GM21576 (cell line): ENCODE results near the gene KRTAP12-4.
"Not testable (repeated sequence)": the region's sequence is repeated elsewhere in the genome, so short reads cannot be mapped to it uniquely, and the experiment has no call there.

Experiments
- ATAC-seq: cut with Tn5 transposase; IDR thresholded peaks from one replicate; pipeline ENCODE4 v1.9.1; 2021; ENCODE audit warnings: mild to moderate bottlenecking, moderate library complexity; ENCODE audit not compliant: unreplicated experiment

The KRTAP12-4 gene, protein sequence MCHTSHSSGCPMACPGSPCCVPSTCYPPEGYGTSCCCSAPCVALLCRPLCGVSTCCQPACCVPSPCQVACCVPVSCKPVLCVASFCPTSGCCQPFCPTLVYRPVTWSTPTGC

GRCh38 chr21:44654576-44655175 is at the start of gene KRTAP12-4:
Gene KRTAP12-4 (minus strand): TSS chr21:44654659. CDS start chr21:44654614, 45 bp downstream.
- ATAC-seq: no peak

DNA sequence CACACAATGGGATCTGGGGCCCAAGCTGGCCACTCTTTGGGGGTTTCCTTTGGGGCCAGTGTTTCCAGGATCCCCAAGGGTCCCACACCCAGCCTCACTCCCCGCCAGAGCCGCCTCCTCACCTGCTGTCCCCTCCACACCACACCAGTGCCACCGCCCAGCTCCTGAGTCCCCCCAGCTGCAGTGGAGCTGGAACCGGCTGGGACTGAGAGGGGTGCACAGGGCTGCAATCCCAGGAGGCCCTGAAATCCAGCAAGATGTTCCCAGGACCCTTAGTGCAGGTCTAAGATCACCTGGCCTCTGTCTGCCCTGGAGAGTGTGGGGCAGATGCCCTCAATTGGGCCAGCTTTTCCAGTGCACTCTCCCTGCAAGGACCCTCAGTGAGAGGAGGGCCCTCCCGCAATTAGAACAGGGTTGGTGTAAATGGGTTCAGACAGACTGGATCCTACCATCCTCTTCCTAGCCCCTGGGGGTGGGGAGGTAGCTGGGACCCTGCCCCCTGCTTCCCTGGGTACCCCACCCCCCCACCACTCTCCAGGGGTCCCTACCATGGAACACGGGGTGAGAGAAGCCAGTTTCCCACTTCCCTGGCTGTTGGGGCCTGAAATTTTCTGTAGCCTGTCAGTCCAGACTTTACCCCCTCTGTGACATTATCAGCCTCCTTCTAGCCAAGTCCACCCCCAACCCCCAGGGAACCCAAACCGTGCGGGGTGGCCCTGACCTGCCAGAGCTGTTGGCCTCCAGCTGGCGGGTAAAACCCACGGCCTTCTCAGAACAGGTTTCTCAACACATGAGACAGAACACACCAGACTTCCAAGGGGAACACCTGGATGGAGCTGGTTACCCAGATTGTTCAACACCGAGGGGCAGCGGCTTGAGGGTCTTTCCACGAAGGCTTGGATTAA is 49.5 kb upstream of the KRTAP12-4 start:
- no peak for ATAC-seq

DNA sequence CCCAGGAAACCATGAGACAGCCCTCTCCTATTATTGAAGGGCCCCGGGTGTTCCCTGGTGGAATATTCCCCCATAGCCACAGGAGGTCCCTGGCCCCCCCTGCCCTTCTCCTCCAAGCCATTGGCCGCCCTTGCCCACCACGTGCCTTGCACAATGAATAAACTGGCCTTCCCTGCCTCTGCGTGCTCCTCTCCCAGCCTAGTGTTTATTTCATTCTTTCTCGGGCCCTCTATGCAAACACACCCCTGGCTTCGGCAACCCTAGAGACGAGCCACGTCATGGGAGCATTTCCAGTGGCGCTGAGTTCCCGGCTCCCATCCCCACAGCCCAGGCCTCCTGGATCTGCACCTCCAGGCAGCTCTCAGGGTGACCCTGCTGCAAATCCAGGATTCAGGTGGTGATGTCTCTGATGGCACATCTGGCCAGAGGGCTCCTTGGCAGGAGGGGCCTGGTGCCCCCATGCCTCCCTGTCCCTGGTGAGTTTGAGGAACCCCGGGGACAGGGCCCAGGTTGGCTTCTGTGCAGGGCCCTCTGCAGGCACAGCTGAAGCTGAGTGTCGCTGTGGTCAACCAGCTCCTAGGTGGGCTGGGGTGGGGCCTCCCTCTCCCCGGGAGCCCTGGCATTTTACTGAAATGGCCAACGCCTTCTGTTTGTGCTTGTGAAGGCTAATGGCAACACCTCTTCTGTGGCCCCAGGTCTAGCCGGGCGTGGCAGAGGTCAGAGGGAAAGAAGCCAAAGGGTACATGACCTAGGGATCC is 48.7 kb upstream of the KRTAP12-4 start:
- no peak for ATAC-seq

DNA sequence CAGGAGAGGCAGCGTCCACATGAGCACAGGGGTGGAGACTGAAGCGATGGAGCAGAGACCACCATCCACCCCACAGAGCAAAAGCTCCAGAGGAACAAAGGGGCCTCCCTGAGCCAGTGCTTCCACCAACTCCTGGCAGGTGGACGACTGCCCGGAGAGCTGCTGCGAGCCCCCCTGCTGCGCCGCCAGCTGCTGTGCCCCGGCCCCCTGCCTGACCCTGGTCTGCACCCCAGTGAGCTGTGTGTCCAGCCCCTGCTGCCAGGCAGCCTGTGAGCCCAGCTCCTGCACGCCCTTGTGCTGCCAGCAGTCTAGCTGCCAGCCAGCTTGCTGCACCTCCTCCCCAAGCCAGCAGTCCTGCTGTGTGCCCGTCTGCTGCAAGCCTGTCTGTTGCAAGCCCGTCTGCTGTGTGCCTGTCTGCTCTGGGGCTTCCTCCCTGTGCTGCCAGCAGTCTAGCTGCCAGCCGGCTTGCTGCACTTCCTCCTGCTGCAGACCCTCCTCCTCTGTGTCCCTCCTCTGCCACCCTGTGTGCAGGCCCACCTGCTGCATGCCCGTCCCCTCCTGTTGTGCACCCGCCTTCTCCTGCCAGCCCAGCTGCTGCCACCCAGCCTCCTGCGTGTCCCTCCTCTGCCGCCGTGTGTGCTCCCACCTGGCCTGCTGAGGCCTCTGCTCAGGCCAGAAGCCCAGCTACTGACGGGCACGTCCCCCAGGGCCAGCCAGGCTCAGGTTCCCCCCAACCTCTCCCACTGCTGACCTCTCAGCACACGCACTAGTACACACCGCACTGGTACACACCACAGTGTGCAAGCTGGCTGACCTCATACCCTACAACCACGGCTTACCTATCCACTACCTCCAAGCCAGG is 47.9 kb upstream of the KRTAP12-4 start:
- ATAC-seq: no peak

- ATAC-seq: no peak
Observed at GRCh38 chr21:44701541-44701940, 47.1 kb upstream of the KRTAP12-4 start.

DNA sequence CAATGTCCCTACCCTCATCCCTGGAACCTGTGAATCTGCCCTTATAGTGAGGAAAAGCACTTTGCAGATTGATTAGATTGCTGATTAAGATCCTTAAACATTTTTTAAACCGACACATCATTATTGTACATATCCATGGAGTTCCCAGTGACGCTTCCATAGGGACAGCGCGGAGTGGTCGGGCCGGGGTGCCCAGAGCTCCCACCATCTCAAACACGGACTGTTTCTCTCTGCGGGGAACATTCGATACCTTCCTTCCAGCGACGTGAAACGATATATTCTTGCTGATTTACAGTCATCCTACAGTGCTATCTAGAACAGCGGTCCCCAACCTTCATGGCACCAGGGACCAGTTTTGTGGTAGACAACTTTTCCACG is 46.6 kb upstream of the KRTAP12-4 start:
- ATAC-seq: no peak

DNA sequence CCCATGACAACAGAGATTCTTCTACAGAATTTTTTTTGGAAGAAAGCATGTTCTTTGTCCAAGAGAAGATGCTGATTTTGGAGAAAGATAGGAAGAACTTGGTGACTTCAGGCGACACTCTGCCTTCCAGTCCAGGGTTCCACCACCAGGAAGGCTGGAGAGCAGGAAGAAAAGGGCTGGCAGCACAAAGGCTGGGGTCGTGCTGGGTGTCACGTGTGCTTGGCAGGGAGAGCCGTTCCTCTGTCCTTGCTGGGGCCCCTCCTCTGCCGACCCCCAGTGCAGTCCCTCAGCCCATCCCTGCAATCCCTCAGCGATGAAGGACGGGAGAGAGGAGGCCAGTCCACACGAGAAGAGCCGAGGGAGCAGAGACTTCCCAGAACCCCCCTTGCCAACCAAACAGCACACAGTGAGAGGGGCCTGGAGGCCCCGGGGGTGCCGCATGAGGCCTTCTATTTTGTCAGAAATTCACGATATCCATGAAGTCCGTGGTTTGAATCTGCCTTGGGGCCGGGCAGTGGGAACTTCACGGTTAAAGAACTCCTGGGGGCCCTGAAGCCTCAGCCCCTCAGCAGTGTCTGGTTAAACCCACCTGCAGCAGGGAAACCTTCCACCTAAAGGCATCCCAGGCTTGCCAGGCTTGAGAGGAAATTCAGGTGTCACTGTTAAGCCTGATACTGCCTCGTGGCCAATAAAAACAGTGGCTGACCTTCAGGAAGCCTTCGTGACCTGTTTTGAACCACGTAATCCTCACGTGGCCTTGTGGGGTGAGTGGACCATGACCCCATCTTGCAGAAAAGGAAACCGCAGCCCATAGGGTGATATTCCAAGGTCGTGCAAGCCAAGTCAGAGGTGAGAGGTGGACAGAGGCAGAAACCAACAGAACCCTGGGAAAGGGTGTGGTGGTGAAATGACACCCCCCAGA is 45.9 kb upstream of the KRTAP12-4 start:
- ATAC-seq: no peak

GRCh38 chr21:44699502-44700001 is 45.1 kb upstream of the KRTAP12-4 start:
- no peak for ATAC-seq

DNA sequence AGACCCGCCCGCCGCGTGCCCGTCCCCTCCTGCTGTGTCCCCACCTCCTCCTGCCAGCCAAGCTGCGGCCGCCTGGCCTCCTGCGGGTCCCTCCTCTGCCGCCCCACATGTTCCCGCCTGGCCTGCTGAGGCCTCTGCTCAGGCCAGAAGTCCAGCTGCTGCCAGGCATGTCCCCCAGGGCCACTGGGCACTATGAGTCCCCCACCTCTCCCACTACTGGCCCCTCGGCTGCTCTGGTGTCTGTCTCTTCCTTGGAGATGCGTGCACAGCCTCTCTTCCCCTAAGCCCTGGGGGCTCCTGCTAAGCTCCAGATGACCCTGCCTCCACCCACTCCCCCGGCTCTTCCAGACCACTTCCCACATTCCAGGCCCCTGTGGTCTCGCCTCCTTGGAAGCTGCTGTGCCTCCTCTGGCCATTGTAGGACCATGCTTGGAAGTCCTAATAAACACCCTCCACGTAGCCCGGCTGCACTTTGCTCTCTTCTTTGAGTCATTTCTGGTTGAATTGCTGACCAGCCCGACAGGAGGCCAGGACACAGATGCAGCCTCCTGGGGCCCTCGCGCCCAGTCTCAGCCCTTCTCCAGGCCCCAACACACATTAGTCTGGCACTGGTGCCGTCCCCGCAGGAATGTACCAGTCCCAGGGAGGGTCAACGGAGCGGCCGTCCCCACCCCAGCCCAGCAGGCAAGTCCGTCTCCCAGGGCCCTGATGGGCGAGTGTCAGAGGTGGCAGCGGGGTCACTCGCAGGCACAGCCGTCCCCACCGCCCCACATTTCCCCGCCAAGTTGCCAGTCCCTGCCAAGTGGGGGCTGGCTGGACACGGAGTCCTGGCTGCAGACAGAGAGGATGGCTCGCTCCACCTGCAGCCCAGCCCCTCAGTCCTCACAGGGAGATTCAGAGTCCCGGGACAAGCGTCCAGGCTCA is 43.6 kb upstream of the KRTAP12-4 start:
- ATAC-seq: no peak

DNA sequence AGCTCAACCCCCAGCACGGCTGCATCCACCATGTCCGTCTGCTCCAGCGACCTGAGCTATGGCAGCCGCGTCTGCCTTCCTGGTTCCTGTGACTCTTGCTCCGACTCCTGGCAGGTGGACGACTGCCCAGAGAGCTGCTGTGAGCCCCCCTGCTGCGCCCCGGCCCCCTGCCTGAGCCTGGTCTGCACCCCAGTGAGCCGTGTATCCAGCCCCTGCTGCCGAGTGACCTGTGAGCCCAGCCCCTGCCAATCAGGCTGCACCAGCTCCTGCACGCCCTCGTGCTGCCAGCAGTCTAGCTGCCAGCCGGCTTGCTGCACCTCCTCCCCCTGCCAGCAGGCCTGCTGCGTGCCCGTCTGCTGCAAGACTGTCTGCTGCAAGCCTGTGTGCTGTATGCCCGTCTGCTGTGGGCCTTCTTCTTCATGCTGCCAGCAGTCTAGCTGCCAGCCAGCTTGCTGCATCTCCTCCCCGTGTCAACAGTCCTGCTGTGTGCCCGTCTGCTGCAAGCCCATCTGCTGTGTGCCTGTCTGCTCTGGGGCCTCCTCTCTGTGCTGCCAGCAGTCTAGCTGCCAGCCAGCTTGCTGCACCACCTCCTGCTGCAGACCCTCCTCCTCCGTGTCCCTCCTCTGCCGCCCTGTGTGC is 42.8 kb upstream of the KRTAP12-4 start, which contains the start of gene KRTAP10-12:
KRTAP10-12 (plus strand) TSS at position 1 of the 639 bp plus-strand sequence; CDS start at position 31, 30 bp downstream.
- ATAC-seq: not testable (repeated sequence)

DNA sequence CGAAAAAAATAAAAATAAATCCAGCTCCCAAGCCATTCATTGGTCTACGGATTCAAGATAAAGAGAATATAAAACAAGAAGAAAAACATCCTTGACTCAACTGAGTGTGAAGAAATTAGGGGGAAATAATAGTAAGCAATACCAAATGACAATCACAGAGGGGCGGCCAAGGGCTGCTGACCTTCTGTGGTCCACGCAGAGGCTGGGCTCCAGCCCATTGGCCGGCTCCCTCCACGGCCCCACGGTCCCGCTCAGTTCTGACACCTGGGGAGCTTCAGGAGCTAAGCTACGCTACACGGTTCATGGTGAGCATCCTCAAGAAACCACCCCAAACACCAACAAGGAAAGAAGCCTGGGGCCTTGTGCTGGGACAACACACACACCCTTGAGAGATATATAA is 42.1 kb upstream of the KRTAP12-4 start:
- no peak for ATAC-seq

- no peak for ATAC-seq
Observed at GRCh38 chr21:44695641-44696040, 41.2 kb upstream of the KRTAP12-4 start.

DNA sequence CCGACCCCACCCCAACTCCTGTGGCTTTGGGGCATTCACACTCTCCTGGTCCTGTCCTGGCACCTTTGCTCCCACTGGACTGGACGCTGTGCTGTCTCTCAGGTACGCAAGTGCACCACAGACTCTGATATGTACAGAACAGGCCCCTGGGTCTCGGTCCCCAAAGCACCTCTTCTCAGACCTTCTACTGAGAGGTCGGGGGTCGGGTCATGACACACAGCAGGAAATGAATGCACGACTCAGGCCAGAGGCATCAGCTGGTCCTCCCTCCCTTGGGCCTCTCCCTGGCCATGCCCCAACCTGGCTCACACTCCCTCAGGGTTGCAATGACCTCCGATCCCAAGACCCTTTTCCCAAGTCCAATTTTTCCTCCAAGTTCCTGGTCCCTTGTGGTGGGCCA is 40.7 kb upstream of the KRTAP12-4 start:
- ATAC-seq: no peak

DNA sequence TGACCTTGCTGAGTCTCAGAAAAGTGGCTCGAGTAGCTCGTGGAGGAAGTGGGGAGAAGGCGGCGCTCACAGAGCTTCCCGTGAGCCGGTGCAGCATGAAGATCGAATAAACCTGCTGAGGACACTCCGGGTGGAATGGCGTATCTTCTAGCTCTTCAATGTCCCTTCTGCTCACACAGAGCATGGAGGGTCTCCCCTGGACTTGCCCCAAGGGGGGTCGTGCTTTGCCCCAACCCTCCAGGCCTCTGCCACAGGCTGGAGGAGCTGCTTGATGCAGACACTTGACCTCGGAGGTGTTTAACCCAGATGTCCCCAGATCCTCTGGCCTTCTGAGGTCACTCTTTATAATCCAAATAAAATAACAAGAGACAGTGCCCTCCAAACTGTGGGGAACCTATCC is 40.3 kb upstream of the KRTAP12-4 start:
- ATAC-seq: no peak

DNA sequence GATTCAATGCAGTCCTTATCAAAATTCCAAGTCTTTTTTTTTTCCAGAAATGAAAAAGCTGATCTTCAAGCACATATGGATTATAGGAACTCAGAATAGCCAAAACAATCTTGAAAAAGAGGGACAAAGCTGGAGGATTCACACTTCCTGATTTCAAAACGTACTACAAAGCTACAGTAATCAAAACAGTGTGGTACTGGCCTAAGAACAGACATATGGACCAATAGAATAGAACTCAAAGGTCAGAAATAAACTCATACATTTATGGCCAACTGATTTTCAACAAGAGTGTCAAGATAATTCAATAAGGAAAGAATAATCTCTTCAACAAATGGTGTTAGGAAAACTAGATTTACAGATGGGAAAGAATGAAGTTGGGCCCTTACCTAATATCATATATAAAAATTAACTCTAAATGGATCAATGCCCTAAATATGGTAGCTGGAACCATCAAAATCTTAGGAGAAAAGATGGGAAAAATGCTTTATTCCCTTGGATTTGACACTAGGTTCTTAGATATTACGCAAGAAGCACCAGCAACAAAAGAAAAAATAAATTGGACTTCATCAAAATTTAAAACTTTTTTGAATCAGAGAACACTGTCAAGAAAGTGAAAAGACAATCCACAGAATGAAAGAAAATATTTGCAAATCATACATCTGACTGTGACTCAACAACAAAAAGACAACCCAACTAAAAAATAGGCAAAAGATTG is 38.5 kb upstream of the KRTAP12-4 start:
- ATAC-seq: no peak

- no peak for ATAC-seq
Observed at GRCh38 chr21:44691686-44692085, 37.2 kb upstream of the KRTAP12-4 start.

- not testable (repeated sequence) for ATAC-seq
Observed at GRCh38 chr21:44689740-44690139, 35.3 kb upstream of the KRTAP12-4 start.
